GM12865 (cell line): ENCODE data around the gene CACNB2.
A peak's percentile ranks its signal among the peaks of the same experiment; 100 is the strongest.
"Not testable (repeated sequence)": the region's sequence is repeated elsewhere in the genome, so short reads cannot be mapped to it uniquely, and the experiment has no call there.

Experiments used
- DNase-seq: peaks from one replicate; pipeline ENCODE4 v3.0.0; 2010; ENCODE audit warnings: low read depth
- H3K4me3 ChIP-seq: 2 replicates; pipeline ENCODE4 v1.5.1; 2011; ENCODE audit warnings: mild to moderate bottlenecking, low read depth, low read length, control low read depth
- CTCF ChIP-seq: IDR thresholded peaks from 2 replicates; pipeline ENCODE4 v1.5.1; 2011; ENCODE audit warnings: low read length, control low read depth, low read depth, inconsistent platforms; ENCODE audit not compliant: insufficient read depth; ENCODE audit errors: missing control alignments

The CACNB2 gene

GRCh38 chr10:18577823-18578685 lies 437.8 kb downstream of the CACNB2 start:
- no peak overlapping the region for H3K4me3 ChIP-seq
- peak; percentile 3 for DNase-seq

GRCh38 chr10:18582803-18583202 lies 442.6 kb downstream of the CACNB2 start:
- no peak overlapping the region for H3K4me3 ChIP-seq

More at GRCh38 chr10:18577823-18578685, 437.8 kb downstream of the CACNB2 start:
- TF ChIP-seq CTCF = no peak

GRCh38 chr10:18583575-18584270 lies 443.5 kb downstream of the CACNB2 start:
- DNase-seq = no peak
- no peak overlapping the region for H3K4me3 ChIP-seq
- peak; percentile 7 for TF ChIP-seq CTCF

More at GRCh38 chr10:18582803-18583202, 442.6 kb downstream of the CACNB2 start:
- TF ChIP-seq CTCF = no peak
- peak; percentile 7 for DNase-seq

- H3K4me3 ChIP-seq, DNase-seq: not testable (repeated sequence)
These were observed 446.4 kb downstream of the CACNB2 start for GRCh38 chr10:18586637-18587036.

GRCh38 chr10:18591141-18591540 lies 450.9 kb downstream of the CACNB2 start:
- not testable (repeated sequence) for H3K4me3 ChIP-seq, DNase-seq
